WTC11 (cell line): ENCODE results near the gene FSD1. TPM values are rescaled to one million over a fixed set of nuclear protein-coding genes. Genes with fewer than 3 reads are reported as not detected.

ENCODE experiments used
- ATAC-seq: fragments of 200-7000 bp; cut with Tn5 transposase; 2 replicates; pipeline ENCODE4 v1.10.0; 2021; ENCODE audit warnings: mild to moderate bottlenecking, moderate library complexity
- CTCF ChIA-PET: fragments of 300-600 bp; sonication (Branson Sonifier 250); formaldehyde crosslinking; loops from one replicate; lab custom pipeline; 2021; ENCODE audit warnings: antibody characterized with exemption; lab: Charles Lee
- POLR2A ChIA-PET: fragments of 350-600 bp; sonication (Branson Sonifier 250); formaldehyde crosslinking; loops from one replicate; lab custom pipeline; 2021; ENCODE audit warnings: antibody characterized with exemption; lab: Charles Lee
- DNase-seq: peaks from one replicate; pipeline ENCODE4 v3.0.0; 2021; ENCODE audit warnings: low spot score
- H3K27ac Mint-ChIP-seq: 2 replicates; pipeline ENCODE4 v1.8.0; 2021; ENCODE audit warnings: mixed read lengths
- H3K27me3 Mint-ChIP-seq: 2 replicates; pipeline ENCODE4 v1.8.0; 2021; ENCODE audit warnings: low read depth, mild to moderate bottlenecking, moderate library complexity, mixed read lengths
- H3K36me3 Mint-ChIP-seq: 2 replicates; pipeline ENCODE4 v1.8.0; 2021; ENCODE audit warnings: mixed read lengths
- H3K4me1 Mint-ChIP-seq: 2 replicates; pipeline ENCODE4 v1.8.0; 2022; ENCODE audit warnings: mixed read lengths
- H3K4me3 Mint-ChIP-seq: 2 replicates; pipeline ENCODE4 v1.8.0; 2021; ENCODE audit warnings: mild to moderate bottlenecking, moderate library complexity, mixed read lengths
- H3K9me3 Mint-ChIP-seq: 2 replicates; pipeline ENCODE4 v1.8.0; 2021; ENCODE audit warnings: mixed read lengths
- CREB1 ChIP-seq: sonication (generic); formaldehyde crosslinking; IDR thresholded peaks from 2 replicates; pipeline ENCODE4 v1.8.0; 2023; ENCODE audit warnings: mild to moderate bottlenecking, missing genetic modification reagents
- CREM ChIP-seq: sonication (generic); formaldehyde crosslinking; IDR thresholded peaks from 2 replicates; pipeline ENCODE4 v1.8.1; 2022; ENCODE audit warnings: mild to moderate bottlenecking, missing genetic modification reagents, moderate library complexity
- EMX1 ChIP-seq: fragments of 250-450 bp; sonication (Bioruptor Pico); IDR thresholded peaks from 2 replicates; pipeline ENCODE4 v1.8.0; 2021; ENCODE audit warnings: mild to moderate bottlenecking
- GABPB1 ChIP-seq: sonication (generic); formaldehyde crosslinking; IDR thresholded peaks from 2 replicates; pipeline ENCODE4 v1.8.1; 2023; ENCODE audit warnings: mild to moderate bottlenecking, missing genetic modification reagents
- GTF2I ChIP-seq: fragments of 250-450 bp; sonication (Bioruptor Pico); conservative IDR thresholded peaks from 2 replicates; pipeline ENCODE4 v1.4.0; 2021; ENCODE audit warnings: mild to moderate bottlenecking
- HMGA2 ChIP-seq: fragments of 250-450 bp; sonication (Bioruptor Pico); IDR thresholded peaks from 2 replicates; pipeline ENCODE4 v1.4.0; 2021; ENCODE audit warnings: mild to moderate bottlenecking, moderate library complexity
- MYBL2 ChIP-seq: sonication (generic); formaldehyde crosslinking; IDR thresholded peaks from 2 replicates; pipeline ENCODE4 v1.8.1; 2023; ENCODE audit warnings: mild to moderate bottlenecking, moderate library complexity, missing genetic modification reagents
- NFE2L1 ChIP-seq: sonication (generic); formaldehyde crosslinking; IDR thresholded peaks from 2 replicates; pipeline ENCODE4 v1.8.1; 2023; ENCODE audit warnings: missing genetic modification reagents
- RELA ChIP-seq: sonication (generic); formaldehyde crosslinking; IDR thresholded peaks from 2 replicates; pipeline ENCODE4 v1.8.1; 2022; ENCODE audit warnings: missing genetic modification reagents, mild to moderate bottlenecking, borderline replicate concordance
- TCF7 ChIP-seq: sonication (generic); formaldehyde crosslinking; IDR thresholded peaks from 2 replicates; pipeline ENCODE4 v1.8.0; 2022; ENCODE audit warnings: mild to moderate bottlenecking, low read depth, missing genetic modification reagents, moderate library complexity
- ZBTB21 ChIP-seq: sonication (generic); formaldehyde crosslinking; IDR thresholded peaks from 2 replicates; pipeline ENCODE4 v1.8.1; 2023; ENCODE audit warnings: mild to moderate bottlenecking, missing genetic modification reagents, borderline replicate concordance
- ZNF121 ChIP-seq: sonication (generic); formaldehyde crosslinking; IDR thresholded peaks from 2 replicates; pipeline ENCODE4 v1.8.0; 2023; ENCODE audit warnings: missing genetic modification reagents
- ZNF232 ChIP-seq: sonication (generic); formaldehyde crosslinking; IDR thresholded peaks from 2 replicates; pipeline ENCODE4 v1.8.0; 2022; ENCODE audit warnings: mild to moderate bottlenecking, missing genetic modification reagents
- ZNF263 ChIP-seq: sonication (generic); formaldehyde crosslinking; IDR thresholded peaks from 2 replicates; pipeline ENCODE4 v1.8.1; 2022; ENCODE audit warnings: low read depth, mild to moderate bottlenecking, moderate library complexity, missing genetic modification reagents
- total RNA-seq: library from RNA; stranded (reverse); gene quantifications from 3 replicates; pipeline ENCODE4 v1.2.3, GENCODE V29; 2021
- TF ChIP-seq, protein P1 (sequence below): fragments of 250-450 bp; sonication (Bioruptor Pico); conservative IDR thresholded peaks from 2 replicates; pipeline ENCODE4 v1.9.0; 2021; ENCODE audit warnings: mild to moderate bottlenecking
- TF ChIP-seq, protein P2 (sequence below): sonication (generic); formaldehyde crosslinking; IDR thresholded peaks from 2 replicates; pipeline ENCODE4 v1.8.0; 2023; ENCODE audit warnings: missing genetic modification reagents, mild to moderate bottlenecking, borderline replicate concordance
- TF ChIP-seq, protein P3 (sequence below): fragments of 250-450 bp; sonication (Bioruptor Pico); IDR thresholded peaks from 2 replicates; pipeline ENCODE4 v2.1.2; 2022; ENCODE audit warnings: mild to moderate bottlenecking, moderate library complexity

FSD1 gene
- total RNA-seq, 1 experiment from 2014 or later, result 61.3 TPM

DNA sequence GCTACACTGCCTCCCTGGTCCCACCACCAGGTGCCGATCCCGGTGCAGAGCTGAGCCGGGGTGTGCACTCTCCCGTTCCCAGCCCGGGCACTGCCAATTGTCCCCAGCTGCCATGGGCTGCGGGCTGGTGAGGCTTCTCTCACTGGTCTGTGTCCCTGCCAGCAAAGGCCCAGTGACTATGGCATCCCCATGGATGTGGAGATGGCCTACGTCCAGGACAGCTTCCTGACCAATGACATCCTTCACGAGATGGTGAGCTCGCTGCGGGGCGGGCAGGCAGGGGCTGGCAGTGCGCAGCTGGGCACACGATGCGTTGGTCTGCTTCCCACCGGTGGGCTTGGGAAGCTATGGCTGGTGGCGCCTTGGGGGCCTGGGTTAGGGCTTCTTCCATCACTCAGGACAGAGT is 53.5 kb downstream of the FSD1 start:
- ATAC-seq (no peak), DNase-seq (no peak)
- POLR2A ChIA-PET, result interaction anchor here (0.6 kb wide), 1 partner anchor 11 kb away, joined by 4 read pairs; no protein-coding TSS in a partner anchor
- CTCF ChIA-PET, result interaction anchor here (1.1 to 8.3 kb wide), 3 partner anchors 43 to 90 kb away, joined by 3 to 70 read pairs (median 3); no protein-coding TSS in a partner anchor
- H3K4me3 Mint-ChIP-seq, result no peak overlapping the region
- no peaks in the 10 kb centered on the region; the same call in 1 of the 2 replicates for H3K36me3 Mint-ChIP-seq
- no peak overlapping the region; the same call in 1 of the 2 replicates for H3K27ac Mint-ChIP-seq
- H3K9me3 Mint-ChIP-seq, result no peaks in the 10 kb centered on the region
- TF ChIP-seq ZNF263 (CRISPR knock-in tag) (no peak), HMGA2 (CRISPR knock-in tag) (no peak), RELA (no peak), ZNF232 (CRISPR knock-in tag) (no peak), CREB1 (CRISPR knock-in tag) (no peak), TCF7 (CRISPR knock-in tag) (no peak), GTF2I (no peak), NFE2L1 (CRISPR knock-in tag) (no peak), EMX1 (CRISPR knock-in tag) (no peak), GABPB1 (CRISPR knock-in tag) (no peak), CREM (CRISPR knock-in tag) (no peak), MYBL2 (CRISPR knock-in tag) (no peak)
- TF ChIP-seq, protein P1, sequence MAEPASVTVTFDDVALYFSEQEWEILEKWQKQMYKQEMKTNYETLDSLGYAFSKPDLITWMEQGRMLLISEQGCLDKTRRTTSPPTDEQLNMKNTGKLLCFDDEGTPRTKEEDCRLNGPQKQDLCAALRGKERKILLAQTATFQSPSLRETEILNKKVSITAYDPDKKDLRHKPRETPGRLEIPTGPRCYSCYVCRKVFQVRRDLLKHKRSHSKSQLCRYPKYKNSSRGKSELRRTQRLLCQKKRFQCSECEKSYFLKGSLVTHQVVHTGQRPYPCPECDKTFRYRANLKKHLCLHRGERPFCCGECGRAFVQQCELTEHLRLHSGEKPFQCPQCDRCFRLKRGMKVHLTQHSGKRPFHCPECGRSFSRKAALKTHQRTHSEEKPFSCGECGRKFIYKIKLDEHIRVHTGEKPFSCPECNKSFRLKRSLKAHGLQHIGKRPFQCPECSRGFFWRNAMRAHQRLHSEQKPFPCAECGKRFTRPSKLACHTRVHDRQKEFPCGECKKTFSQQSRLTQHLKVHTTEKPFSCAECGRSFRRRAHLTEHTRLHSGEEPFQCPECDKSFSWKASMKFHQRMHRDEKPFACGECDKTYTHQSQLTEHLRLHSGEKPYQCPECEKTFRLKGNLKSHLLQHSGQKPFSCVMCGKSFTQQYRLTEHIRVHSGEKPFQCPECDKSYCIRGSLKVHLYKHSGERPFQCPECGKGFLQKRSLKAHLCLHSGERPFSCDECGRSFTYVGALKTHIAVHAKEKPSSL (CRISPR knock-in tag), result no peak
- TF ChIP-seq, protein P2, sequence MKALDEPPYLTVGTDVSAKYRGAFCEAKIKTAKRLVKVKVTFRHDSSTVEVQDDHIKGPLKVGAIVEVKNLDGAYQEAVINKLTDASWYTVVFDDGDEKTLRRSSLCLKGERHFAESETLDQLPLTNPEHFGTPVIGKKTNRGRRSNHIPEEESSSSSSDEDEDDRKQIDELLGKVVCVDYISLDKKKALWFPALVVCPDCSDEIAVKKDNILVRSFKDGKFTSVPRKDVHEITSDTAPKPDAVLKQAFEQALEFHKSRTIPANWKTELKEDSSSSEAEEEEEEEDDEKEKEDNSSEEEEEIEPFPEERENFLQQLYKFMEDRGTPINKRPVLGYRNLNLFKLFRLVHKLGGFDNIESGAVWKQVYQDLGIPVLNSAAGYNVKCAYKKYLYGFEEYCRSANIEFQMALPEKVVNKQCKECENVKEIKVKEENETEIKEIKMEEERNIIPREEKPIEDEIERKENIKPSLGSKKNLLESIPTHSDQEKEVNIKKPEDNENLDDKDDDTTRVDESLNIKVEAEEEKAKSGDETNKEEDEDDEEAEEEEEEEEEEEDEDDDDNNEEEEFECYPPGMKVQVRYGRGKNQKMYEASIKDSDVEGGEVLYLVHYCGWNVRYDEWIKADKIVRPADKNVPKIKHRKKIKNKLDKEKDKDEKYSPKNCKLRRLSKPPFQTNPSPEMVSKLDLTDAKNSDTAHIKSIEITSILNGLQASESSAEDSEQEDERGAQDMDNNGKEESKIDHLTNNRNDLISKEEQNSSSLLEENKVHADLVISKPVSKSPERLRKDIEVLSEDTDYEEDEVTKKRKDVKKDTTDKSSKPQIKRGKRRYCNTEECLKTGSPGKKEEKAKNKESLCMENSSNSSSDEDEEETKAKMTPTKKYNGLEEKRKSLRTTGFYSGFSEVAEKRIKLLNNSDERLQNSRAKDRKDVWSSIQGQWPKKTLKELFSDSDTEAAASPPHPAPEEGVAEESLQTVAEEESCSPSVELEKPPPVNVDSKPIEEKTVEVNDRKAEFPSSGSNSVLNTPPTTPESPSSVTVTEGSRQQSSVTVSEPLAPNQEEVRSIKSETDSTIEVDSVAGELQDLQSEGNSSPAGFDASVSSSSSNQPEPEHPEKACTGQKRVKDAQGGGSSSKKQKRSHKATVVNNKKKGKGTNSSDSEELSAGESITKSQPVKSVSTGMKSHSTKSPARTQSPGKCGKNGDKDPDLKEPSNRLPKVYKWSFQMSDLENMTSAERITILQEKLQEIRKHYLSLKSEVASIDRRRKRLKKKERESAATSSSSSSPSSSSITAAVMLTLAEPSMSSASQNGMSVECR (CRISPR knock-in tag), result no peak
- TF ChIP-seq, all 79 proteins: peak for 0
- peaks cover 7% of the 10 kb centered on the region for H3K4me1 Mint-ChIP-seq
- H3K27me3 Mint-ChIP-seq, result no peaks in the 10 kb centered on the region

DNA sequence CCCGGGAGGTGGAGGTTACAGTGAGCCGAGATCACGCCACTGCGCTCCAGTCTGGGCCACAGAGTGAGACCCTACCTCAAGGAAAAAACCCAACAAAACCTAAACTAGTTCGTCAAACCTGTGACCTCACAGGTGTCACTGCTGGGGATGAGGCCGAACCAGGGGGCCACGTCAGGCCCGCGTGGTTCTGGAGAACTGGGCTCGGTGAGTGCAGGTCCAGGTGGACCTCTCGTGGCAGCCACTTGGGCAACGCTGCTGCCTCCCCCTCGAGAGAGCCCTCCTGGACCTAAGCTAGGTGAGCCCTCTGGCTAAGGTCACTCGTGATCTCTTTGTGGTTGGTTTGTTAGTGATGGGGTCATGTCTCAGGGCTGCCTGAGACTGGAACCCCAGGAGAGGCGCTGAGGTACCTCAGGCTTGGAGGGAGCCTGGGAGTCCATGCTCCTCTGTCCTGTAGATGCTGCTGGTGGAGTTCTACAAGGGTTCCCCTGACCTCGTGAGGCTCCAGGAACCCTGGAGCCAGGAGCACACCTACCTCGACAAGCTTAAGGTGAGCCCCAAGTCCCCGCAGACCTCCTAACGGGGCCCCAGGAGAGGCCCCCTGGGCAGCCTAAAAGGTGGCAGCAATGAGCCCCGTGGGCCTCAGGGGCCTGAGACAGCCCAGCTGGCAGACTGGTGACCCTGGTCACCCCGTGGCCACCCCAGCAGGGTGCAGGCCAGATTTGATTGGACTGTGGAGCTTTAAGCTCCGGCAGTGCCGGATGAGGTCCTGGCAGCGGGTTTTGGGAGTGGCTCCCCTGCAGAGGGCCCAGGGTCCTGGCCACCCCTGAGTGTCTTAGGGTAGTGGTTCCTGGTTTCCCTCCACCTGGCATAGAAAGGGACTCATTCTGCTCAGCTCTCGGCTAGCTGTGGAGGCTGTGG is 54.6 kb downstream of the FSD1 start:
- ChIA-PET CTCF (interaction anchor here (0.5 to 8.3 kb wide), 4 partner anchors 11 to 91 kb away, joined by 3 to 70 read pairs (median 3); no protein-coding TSS in a partner anchor), POLR2A (no interaction called here)
- Mint-ChIP-seq H3K36me3 (peaks cover 3% of the 10 kb centered on the region; the same call in 1 of the 2 replicates), H3K4me3 (no peak overlapping the region), H3K9me3 (no peaks in the 10 kb centered on the region), H3K27ac (no peak overlapping the region), H3K27me3 (no peaks in the 10 kb centered on the region), H3K4me1 (peaks cover 7% of the 10 kb centered on the region)
- no peak for DNase-seq
- TF ChIP-seq, protein P3, sequence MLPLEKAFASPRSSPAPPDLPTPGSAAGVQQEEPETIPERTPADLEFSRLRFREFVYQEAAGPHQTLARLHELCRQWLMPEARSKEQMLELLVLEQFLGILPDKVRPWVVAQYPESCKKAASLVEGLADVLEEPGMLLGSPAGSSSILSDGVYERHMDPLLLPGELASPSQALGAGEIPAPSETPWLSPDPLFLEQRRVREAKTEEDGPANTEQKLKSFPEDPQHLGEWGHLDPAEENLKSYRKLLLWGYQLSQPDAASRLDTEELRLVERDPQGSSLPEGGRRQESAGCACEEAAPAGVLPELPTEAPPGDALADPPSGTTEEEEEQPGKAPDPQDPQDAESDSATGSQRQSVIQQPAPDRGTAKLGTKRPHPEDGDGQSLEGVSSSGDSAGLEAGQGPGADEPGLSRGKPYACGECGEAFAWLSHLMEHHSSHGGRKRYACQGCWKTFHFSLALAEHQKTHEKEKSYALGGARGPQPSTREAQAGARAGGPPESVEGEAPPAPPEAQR (CRISPR knock-in tag), result no peak
- TF ChIP-seq ZBTB21 (CRISPR knock-in tag) (no peak), ZNF121 (CRISPR knock-in tag) (0 out of 2 replicates have a peak, but pooled peaks have one; percentile 3)
- ATAC-seq, result no peak
